GM23338 (cell line): Measurements from ENCODE around the gene GSX2. TPM values are rescaled to one million over a fixed set of nuclear protein-coding genes. Genes with fewer than 3 reads are reported as not detected.

Experiments
- ATAC-seq: fragments of 200-7000 bp; cut with Tn5 transposase; 3 replicates; pipeline ENCODE4 v1.9.1; 2020
- DNase-seq: peaks from one replicate; pipeline ENCODE4 v3.0.0-alpha.2; 2015; ENCODE audit warnings: low spot score
- H2AFZ ChIP-seq: fragments of 200-600 bp; sonication (generic); 2 replicates; pipeline ENCODE4 v1.8.0; 2016; ENCODE audit warnings: antibody characterized with exemption, mild to moderate bottlenecking, moderate library complexity
- H3F3A ChIP-seq: fragments of 200-600 bp; sonication (generic); replicated peaks from 2 replicates; pipeline ENCODE4 v1.8.0; 2017; ENCODE audit warnings: antibody characterized with exemption, mixed run types, low read depth
- H3K27ac ChIP-seq: fragments of 200-600 bp; sonication (generic); 2 replicates; pipeline ENCODE4 v1.6.1; 2016; ENCODE audit warnings: low read depth
- H3K27me3 ChIP-seq: fragments of 200-600 bp; sonication (generic); 2 replicates; pipeline ENCODE4 v1.8.0; 2016; ENCODE audit warnings: mild to moderate bottlenecking, mixed run types, moderate library complexity; ENCODE audit not compliant: insufficient read depth
- H3K36me3 ChIP-seq: fragments of 200-600 bp; sonication (generic); 2 replicates; pipeline ENCODE4 v1.8.0; 2016; ENCODE audit warnings: mild to moderate bottlenecking; ENCODE audit not compliant: insufficient read depth
- H3K4me1 ChIP-seq: fragments of 200-600 bp; sonication (generic); 2 replicates; pipeline ENCODE4 v1.8.0; 2016; ENCODE audit warnings: mild to moderate bottlenecking, moderate library complexity; ENCODE audit not compliant: insufficient read depth
- H3K4me2 ChIP-seq: fragments of 200-600 bp; sonication (generic); 2 replicates; pipeline ENCODE4 v1.7.1; 2017; ENCODE audit warnings: mixed run types
- H3K4me3 ChIP-seq: fragments of 200-600 bp; sonication (generic); 2 replicates; pipeline ENCODE4 v1.6.1; 2016; ENCODE audit warnings: mixed run types
- H3K79me2 ChIP-seq: fragments of 200-600 bp; sonication (generic); replicated peaks from 2 replicates; pipeline ENCODE4 v1.8.0; 2017; ENCODE audit warnings: mild to moderate bottlenecking; ENCODE audit not compliant: insufficient read depth
- H3K9me2 ChIP-seq: fragments of 200-600 bp; sonication (generic); 2 replicates; pipeline ENCODE4 v1.8.0; 2017; ENCODE audit not compliant: insufficient read depth
- H4K20me1 ChIP-seq: fragments of 200-600 bp; sonication (generic); replicated peaks from 2 replicates; pipeline ENCODE4 v1.8.0; 2017; ENCODE audit warnings: mild to moderate bottlenecking; ENCODE audit not compliant: insufficient read depth
- H3K27ac Mint-ChIP-seq: 2 replicates; pipeline ENCODE4 v1.8.0; 2020; ENCODE audit warnings: inconsistent platforms, mild to moderate bottlenecking, moderate library complexity, mixed read lengths
- H3K27me3 Mint-ChIP-seq: 3 replicates; pipeline ENCODE4 v1.8.0; 2022; ENCODE audit warnings: low read depth, mild to moderate bottlenecking, moderate library complexity, mixed read lengths, inconsistent platforms; ENCODE audit not compliant: insufficient read depth, poor library complexity
- H3K36me3 Mint-ChIP-seq: 3 replicates; pipeline ENCODE4 v1.8.0; 2021; ENCODE audit warnings: low read depth, mild to moderate bottlenecking, inconsistent platforms, moderate library complexity, mixed read lengths
- H3K4me1 Mint-ChIP-seq: 3 replicates; pipeline ENCODE4 v1.8.0; 2020; ENCODE audit warnings: mild to moderate bottlenecking, inconsistent platforms, mixed read lengths
- H3K4me3 Mint-ChIP-seq: 3 replicates; pipeline ENCODE4 v1.8.0; 2021; ENCODE audit warnings: moderate library complexity, mild to moderate bottlenecking, inconsistent platforms, mixed read lengths
- H3K9me3 Mint-ChIP-seq: 3 replicates; pipeline ENCODE4 v1.8.0; 2020; ENCODE audit warnings: moderate library complexity, mild to moderate bottlenecking, inconsistent platforms, mixed read lengths
- CREB1 ChIP-seq: fragments of 250-450 bp; sonication (Bioruptor Pico); IDR thresholded peaks from 2 replicates; pipeline ENCODE4 v1.5.0; 2020; ENCODE audit warnings: low read depth, mild to moderate bottlenecking, moderate library complexity
- CTCF ChIP-seq, 2 experiments: fragments of 200-600 bp in 1 of 2; sonication (generic) in 1 of 2; conservative IDR thresholded peaks; 2 replicates each; pipeline versions ENCODE4 v1.5.1 to v1.6.1; 2016 to 2017; ENCODE audit warnings: antibody characterized with exemption in 2 of 2, low read depth in 2 of 2, mild to moderate bottlenecking in 2 of 2, moderate library complexity in 1 of 2
- EZH2 ChIP-seq: fragments of 200-600 bp; sonication (generic); IDR thresholded peaks from one replicate; pipeline ENCODE4 v1.8.0; 2017; ENCODE audit warnings: antibody characterized with exemption, mild to moderate bottlenecking, low read depth; ENCODE audit not compliant: unreplicated experiment
- JUNB ChIP-seq: IDR thresholded peaks from one replicate; pipeline ENCODE4 v1.6.1; 2016; ENCODE audit warnings: antibody characterized with exemption; ENCODE audit not compliant: unreplicated experiment
- NANOG ChIP-seq: IDR thresholded peaks from 2 replicates; pipeline ENCODE4 v1.6.1; 2016; ENCODE audit warnings: antibody characterized with exemption, borderline replicate concordance
- POLR2AphosphoS5 ChIP-seq: IDR thresholded peaks from 2 replicates; pipeline ENCODE4 v1.6.1; 2016; ENCODE audit warnings: antibody characterized with exemption, low read depth
- REST ChIP-seq: IDR thresholded peaks from one replicate; pipeline ENCODE4 v1.6.1; 2018; ENCODE audit warnings: antibody characterized with exemption; ENCODE audit not compliant: unreplicated experiment
- STAT1 ChIP-seq: IDR thresholded peaks from one replicate; pipeline ENCODE4 v1.6.1; 2016; ENCODE audit warnings: antibody characterized with exemption; ENCODE audit not compliant: unreplicated experiment
- ZNF114 ChIP-seq: fragments of 250-450 bp; sonication (Bioruptor Pico); IDR thresholded peaks from 2 replicates; pipeline ENCODE4 v1.5.0; 2020; ENCODE audit warnings: mild to moderate bottlenecking, moderate library complexity
- ZNF331 ChIP-seq: fragments of 250-450 bp; sonication (Bioruptor Pico); IDR thresholded peaks from 2 replicates; pipeline ENCODE4 v1.5.0; 2020; ENCODE audit warnings: low read depth, mild to moderate bottlenecking, moderate library complexity
- ZNF462 ChIP-seq: fragments of 250-450 bp; sonication (Bioruptor Pico); IDR thresholded peaks from 2 replicates; pipeline ENCODE4 v1.5.0; 2020; ENCODE audit warnings: mild to moderate bottlenecking, moderate library complexity
- polyA plus RNA-seq: library from polyadenylated mRNA; unstranded; fragments of >200 nt; fragmentation: Nextera tagmentation; extraction: Ambion mirVana; gene quantifications from 2 replicates; pipeline ENCODE4 v1.2.1, GENCODE V29; 2016
- total RNA-seq: library from RNA; depleted of rRNA; stranded (reverse); fragments of >200 nt; shearing (Covaris generic); gene quantifications from 2 replicates; pipeline ENCODE4 v1.2.3, GENCODE V29; 2014
- TF ChIP-seq, protein P1 (sequence below): IDR thresholded peaks from 2 replicates; pipeline ENCODE4 v1.6.1; 2016; ENCODE audit warnings: antibody characterized with exemption

GSX2 gene
- total and polyA plus RNA-seq, 2 experiments from 2014 or later: 0.34 TPM; not detected in 1

DNA sequence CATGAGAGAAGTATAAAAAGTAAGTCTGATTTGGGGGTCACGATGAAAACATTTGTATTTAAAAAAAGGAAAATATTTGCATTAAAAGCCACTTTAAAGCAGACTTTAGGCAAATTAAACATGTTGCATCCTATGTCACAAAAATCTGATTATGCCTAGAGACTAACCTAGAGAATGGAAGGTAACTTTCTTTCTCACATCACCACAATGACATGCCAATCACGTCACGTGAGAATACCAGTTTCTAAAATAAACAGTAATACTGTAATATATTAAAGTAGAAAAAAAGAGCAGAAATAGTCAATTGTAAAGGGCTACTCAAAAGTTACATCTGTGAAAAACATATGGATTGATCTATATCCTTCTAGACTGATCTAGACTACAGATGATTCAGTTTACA lies 38.9 kb upstream of the GSX2 start:
- H3K79me2 ChIP-seq: peaks cover 78% of the 10 kb centered on the region
- H4K20me1 ChIP-seq: no peaks in the 10 kb centered on the region; the same call in 1 of the 2 replicates
- H3K27ac ChIP-seq: no peak overlapping the region
- ATAC-seq: no peak
- peaks cover 11% of the 10 kb centered on the region for H3K27me3 ChIP-seq
- H3K4me3 ChIP-seq: no peak overlapping the region
- H3K36me3 ChIP-seq: no peaks in the 10 kb centered on the region
- DNase-seq: no peak
- peaks cover 31% of the 10 kb centered on the region for H3K4me1 ChIP-seq
- H3F3A ChIP-seq: no peaks in the 10 kb centered on the region
- 0 out of 3 replicates have a peak overlapping the region, but pooled peaks have one; percentile 40 for H3K4me3 Mint-ChIP-seq
- no peaks in the 10 kb centered on the region; the same call in 2 of the 3 replicates for H3K36me3 Mint-ChIP-seq
- H3K4me1 Mint-ChIP-seq: peaks cover 48% of the 10 kb centered on the region
- no peaks in the 10 kb centered on the region for H3K9me3 Mint-ChIP-seq
- H3K27me3 Mint-ChIP-seq: no peaks in the 10 kb centered on the region
- peak overlapping the region; percentile 96; the same call in 1 of the 2 replicates for H3K4me2 ChIP-seq
- TF ChIP-seq NANOG (no peak), EZH2 (no peak), POLR2AphosphoS5 (no peak), REST (no peak), ZNF462 (CRISPR knock-in tag) (no peak), ZNF331 (no peak), CREB1 (CRISPR knock-in tag) (no peak), STAT1 (no peak), CTCF (conservative IDR thresholded peaks at IDR 0.05; ENCODE audit: low read depth in 2 of 2) (no peak), ZNF114 (no peak), JUNB (no peak)
- TF ChIP-seq, protein P1, sequence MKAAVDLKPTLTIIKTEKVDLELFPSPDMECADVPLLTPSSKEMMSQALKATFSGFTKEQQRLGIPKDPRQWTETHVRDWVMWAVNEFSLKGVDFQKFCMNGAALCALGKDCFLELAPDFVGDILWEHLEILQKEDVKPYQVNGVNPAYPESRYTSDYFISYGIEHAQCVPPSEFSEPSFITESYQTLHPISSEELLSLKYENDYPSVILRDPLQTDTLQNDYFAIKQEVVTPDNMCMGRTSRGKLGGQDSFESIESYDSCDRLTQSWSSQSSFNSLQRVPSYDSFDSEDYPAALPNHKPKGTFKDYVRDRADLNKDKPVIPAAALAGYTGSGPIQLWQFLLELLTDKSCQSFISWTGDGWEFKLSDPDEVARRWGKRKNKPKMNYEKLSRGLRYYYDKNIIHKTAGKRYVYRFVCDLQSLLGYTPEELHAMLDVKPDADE: no peak
- H3K27ac Mint-ChIP-seq: no peak overlapping the region
- H2AFZ ChIP-seq: no peak overlapping the region
- H3K9me2 ChIP-seq: no peaks in the 10 kb centered on the region
